HepG2 (cell line): ENCODE results near the gene POMT2. TPM values are rescaled to one million over a fixed set of nuclear protein-coding genes. Genes with fewer than 3 reads are reported as not detected.

ENCODE experiments used
- FOXK1 ChIP-seq: sonication (generic); formaldehyde crosslinking; IDR thresholded peaks from 2 replicates; pipeline ENCODE4 v1.4.0; 2020; ENCODE audit warnings: low read depth, missing genetic modification reagents, borderline replicate concordance
- JUN ChIP-seq: sonication (generic); formaldehyde crosslinking; IDR thresholded peaks from 2 replicates; pipeline ENCODE4 v1.4.0; 2020; ENCODE audit warnings: mild to moderate bottlenecking, missing genetic modification reagents
- LCORL ChIP-seq, 2 experiments: fragments of 450-650 bp in 1 of 2; sonication (generic) in 1 of 2; formaldehyde crosslinking in 1 of 2; IDR thresholded peaks; 2 replicates each; pipeline versions ENCODE4 v1.5.0 to v1.6.1; 2017 to 2020; ENCODE audit warnings: antibody characterized with exemption in 1 of 2, missing genetic modification reagents in 1 of 2
- MEIS1 ChIP-seq: sonication (generic); formaldehyde crosslinking; IDR thresholded peaks from 2 replicates; pipeline ENCODE4 v1.9.0; 2021; ENCODE audit warnings: mild to moderate bottlenecking, missing genetic modification reagents, moderate library complexity, borderline replicate concordance
- RXRB ChIP-seq: IDR thresholded peaks from 2 replicates; pipeline ENCODE4 v1.6.1; 2016; ENCODE audit warnings: borderline replicate concordance, missing genetic modification reagents, missing compliant biosample characterization
- SAP130 ChIP-seq: IDR thresholded peaks from 2 replicates; pipeline ENCODE4 v1.6.1; 2016; ENCODE audit warnings: low read depth
- SOX5 ChIP-seq: IDR thresholded peaks from 2 replicates; pipeline ENCODE4 v1.6.1; 2016; ENCODE audit warnings: borderline replicate concordance
- SP140L ChIP-seq: sonication (generic); formaldehyde crosslinking; IDR thresholded peaks from 2 replicates; pipeline ENCODE4 v1.4.0; 2020; ENCODE audit warnings: missing genetic modification reagents, borderline replicate concordance
- TBL1XR1 ChIP-seq: fragments of 150-350 bp; IDR thresholded peaks from 2 replicates; pipeline ENCODE4 v1.6.1; 2014; ENCODE audit warnings: borderline replicate concordance, low read length; ENCODE audit not compliant: partially characterized antibody
- ZNF615 ChIP-seq: sonication (generic); formaldehyde crosslinking; IDR thresholded peaks from 2 replicates; pipeline ENCODE4 v1.5.0; 2020; ENCODE audit warnings: mild to moderate bottlenecking, missing genetic modification reagents, borderline replicate concordance
- ZNF878 ChIP-seq: sonication (generic); formaldehyde crosslinking; IDR thresholded peaks from 2 replicates; pipeline ENCODE4 v1.8.1; 2023; ENCODE audit warnings: mild to moderate bottlenecking, missing genetic modification reagents, moderate library complexity
- polyA plus RNA-seq, 8 experiments: library from polyadenylated mRNA; depleted of rRNA in 3 of 8; stranded (reverse) in 7 of 8; unstranded in 1 of 8; fragments of >200 nt; fragmentation: Illumina TruSeq in 4 of 8; extraction: Trizol in 4 of 8; gene quantifications; 2 replicates each; pipeline versions ENCODE4 v1.2.1 to v1.2.3, GENCODE V29; 2011 to 2016; ENCODE audit warnings: low read depth in 4 of 8, missing spikeins in 1 of 8, mixed read lengths in 1 of 8; ENCODE audit not compliant: insufficient read depth in 1 of 8
- total RNA-seq, 5 experiments: library from RNA; depleted of rRNA; stranded (reverse); fragments of >200 nt; fragmentation: Illumina TruSeq; extraction: Trizol; gene quantifications; 2 replicates each; pipeline ENCODE4 v1.2.3, GENCODE V29; 2016; ENCODE audit warnings: low read depth in 1 of 5
- TF ChIP-seq, protein P1 (sequence below): sonication (generic); formaldehyde crosslinking; conservative IDR thresholded peaks from 2 replicates; pipeline ENCODE4 v1.4.0; 2020; ENCODE audit warnings: missing genetic modification reagents
- TF ChIP-seq, protein P2 (sequence below), 2 experiments: sonication (generic) in 1 of 2; formaldehyde crosslinking in 1 of 2; IDR thresholded peaks; 2 replicates each; pipeline versions ENCODE4 v1.5.1 to v1.6.1; 2011 to 2020; ENCODE audit warnings: borderline replicate concordance in 1 of 2, low read depth in 1 of 2, low read length in 1 of 2, mild to moderate bottlenecking in 1 of 2, missing genetic modification reagents in 1 of 2, moderate library complexity in 1 of 2
- TF ChIP-seq, protein P3 (sequence below): sonication (generic); formaldehyde crosslinking; IDR thresholded peaks from 2 replicates; pipeline ENCODE4 v1.5.1; 2020; ENCODE audit warnings: missing genetic modification reagents, mild to moderate bottlenecking, borderline replicate concordance
- TF ChIP-seq, protein P4 (sequence below): sonication (generic); formaldehyde crosslinking; IDR thresholded peaks from 2 replicates; pipeline ENCODE4 v1.4.0; 2020; ENCODE audit warnings: missing genetic modification reagents, borderline replicate concordance
- TF ChIP-seq, protein P5 (sequence below): IDR thresholded peaks from 2 replicates; pipeline ENCODE4 v1.6.1; 2012; ENCODE audit warnings: low read depth, low read length, improper control_type of control experiment

The POMT2 gene
- total and polyA plus RNA-seq, 2 of the 13 experiments (the other 11 are each of a cell fraction or from before 2014, with no cell fraction given) = 15.3 to 15.9 TPM

DNA sequence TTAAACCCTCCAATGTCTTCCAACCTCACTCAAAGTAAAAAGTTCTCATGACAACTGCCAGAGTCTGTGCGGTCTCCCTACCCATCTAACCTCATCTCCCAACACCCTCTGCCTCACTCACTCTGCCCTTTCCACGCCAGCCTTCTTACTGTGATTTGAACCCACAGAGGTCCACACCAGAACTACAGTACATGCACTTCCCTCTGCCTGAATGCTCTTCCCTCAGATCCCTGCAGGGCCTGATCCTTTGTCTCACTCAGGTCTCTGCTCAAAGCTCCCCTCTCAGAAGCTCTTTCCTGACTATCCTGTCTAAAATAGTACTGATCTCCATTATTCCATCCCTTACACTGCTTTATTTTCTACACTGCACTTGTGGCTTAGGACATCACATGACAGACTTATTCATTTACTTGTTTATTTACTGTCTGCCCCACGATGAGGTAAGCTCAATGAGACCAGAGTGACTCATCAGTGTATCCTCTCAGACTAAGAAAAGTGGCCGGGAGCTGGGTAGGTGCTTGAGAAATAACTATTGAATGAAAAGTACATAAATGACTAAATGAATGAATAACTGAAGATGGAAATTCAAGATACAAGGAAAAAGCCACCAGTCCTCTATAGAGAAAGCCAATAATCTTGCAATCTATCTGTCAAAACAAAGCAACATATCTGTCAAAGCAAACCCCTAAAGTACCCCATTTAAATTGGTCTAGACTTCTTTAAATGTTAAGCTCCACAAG is 17.1 kb downstream of the POMT2 start (continued):
- TF ChIP-seq, protein P1, sequence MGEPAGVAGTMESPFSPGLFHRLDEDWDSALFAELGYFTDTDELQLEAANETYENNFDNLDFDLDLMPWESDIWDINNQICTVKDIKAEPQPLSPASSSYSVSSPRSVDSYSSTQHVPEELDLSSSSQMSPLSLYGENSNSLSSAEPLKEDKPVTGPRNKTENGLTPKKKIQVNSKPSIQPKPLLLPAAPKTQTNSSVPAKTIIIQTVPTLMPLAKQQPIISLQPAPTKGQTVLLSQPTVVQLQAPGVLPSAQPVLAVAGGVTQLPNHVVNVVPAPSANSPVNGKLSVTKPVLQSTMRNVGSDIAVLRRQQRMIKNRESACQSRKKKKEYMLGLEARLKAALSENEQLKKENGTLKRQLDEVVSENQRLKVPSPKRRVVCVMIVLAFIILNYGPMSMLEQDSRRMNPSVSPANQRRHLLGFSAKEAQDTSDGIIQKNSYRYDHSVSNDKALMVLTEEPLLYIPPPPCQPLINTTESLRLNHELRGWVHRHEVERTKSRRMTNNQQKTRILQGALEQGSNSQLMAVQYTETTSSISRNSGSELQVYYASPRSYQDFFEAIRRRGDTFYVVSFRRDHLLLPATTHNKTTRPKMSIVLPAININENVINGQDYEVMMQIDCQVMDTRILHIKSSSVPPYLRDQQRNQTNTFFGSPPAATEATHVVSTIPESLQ (CRISPR knock-in tag) = no peak
- TF ChIP-seq SAP130 (CRISPR knock-in tag) = peak; percentile 72
- TF ChIP-seq, protein P2, sequence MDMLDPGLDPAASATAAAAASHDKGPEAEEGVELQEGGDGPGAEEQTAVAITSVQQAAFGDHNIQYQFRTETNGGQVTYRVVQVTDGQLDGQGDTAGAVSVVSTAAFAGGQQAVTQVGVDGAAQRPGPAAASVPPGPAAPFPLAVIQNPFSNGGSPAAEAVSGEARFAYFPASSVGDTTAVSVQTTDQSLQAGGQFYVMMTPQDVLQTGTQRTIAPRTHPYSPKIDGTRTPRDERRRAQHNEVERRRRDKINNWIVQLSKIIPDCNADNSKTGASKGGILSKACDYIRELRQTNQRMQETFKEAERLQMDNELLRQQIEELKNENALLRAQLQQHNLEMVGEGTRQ (IDR thresholded peaks at IDR 0.05; ENCODE audit: low read depth, low read length) = peak; percentile 29; the same call in 1 of the 2 replicates
- TF ChIP-seq, protein P2 (CRISPR knock-in tag; IDR thresholded peaks at IDR 0.05; ENCODE audit: borderline replicate concordance) = peak; percentile 49; the same call in 1 of the 2 replicates
- TF ChIP-seq TBL1XR1 = no peak
- TF ChIP-seq ZNF878 (CRISPR knock-in tag) = no peak
- TF ChIP-seq, protein P3, sequence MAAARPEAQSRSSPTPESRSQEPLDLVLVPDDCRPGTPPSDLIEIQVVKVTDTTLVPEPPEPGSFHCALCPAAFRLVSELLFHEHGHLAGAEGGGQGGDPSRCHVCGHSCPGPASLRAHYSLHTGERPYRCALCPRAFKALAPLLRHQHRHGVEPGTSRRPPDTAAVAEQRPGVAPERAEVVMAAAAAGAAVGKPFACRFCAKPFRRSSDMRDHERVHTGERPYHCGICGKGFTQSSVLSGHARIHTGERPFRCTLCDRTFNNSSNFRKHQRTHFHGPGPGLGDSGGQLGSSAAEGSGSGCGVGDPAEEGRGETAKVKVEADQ (CRISPR knock-in tag) = no peak
- TF ChIP-seq RXRB (CRISPR knock-in tag) = 0 out of 2 replicates have a peak, but pooled peaks have one; percentile 42
- TF ChIP-seq, protein P4, sequence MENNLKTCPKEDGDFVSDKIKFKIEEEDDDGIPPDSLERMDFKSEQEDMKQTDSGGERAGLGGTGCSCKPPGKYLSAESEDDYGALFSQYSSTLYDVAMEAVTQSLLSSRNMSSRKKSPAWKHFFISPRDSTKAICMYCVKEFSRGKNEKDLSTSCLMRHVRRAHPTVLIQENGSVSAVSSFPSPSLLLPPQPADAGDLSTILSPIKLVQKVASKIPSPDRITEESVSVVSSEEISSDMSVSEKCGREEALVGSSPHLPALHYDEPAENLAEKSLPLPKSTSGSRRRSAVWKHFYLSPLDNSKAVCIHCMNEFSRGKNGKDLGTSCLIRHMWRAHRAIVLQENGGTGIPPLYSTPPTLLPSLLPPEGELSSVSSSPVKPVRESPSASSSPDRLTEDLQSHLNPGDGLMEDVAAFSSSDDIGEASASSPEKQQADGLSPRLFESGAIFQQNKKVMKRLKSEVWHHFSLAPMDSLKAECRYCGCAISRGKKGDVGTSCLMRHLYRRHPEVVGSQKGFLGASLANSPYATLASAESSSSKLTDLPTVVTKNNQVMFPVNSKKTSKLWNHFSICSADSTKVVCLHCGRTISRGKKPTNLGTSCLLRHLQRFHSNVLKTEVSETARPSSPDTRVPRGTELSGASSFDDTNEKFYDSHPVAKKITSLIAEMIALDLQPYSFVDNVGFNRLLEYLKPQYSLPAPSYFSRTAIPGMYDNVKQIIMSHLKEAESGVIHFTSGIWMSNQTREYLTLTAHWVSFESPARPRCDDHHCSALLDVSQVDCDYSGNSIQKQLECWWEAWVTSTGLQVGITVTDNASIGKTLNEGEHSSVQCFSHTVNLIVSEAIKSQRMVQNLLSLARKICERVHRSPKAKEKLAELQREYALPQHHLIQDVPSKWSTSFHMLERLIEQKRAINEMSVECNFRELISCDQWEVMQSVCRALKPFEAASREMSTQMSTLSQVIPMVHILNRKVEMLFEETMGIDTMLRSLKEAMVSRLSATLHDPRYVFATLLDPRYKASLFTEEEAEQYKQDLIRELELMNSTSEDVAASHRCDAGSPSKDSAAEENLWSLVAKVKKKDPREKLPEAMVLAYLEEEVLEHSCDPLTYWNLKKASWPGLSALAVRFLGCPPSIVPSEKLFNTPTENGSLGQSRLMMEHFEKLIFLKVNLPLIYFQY (CRISPR knock-in tag) = no peak
- no peak for TF ChIP-seq ZNF615 (CRISPR knock-in tag)
- TF ChIP-seq, protein P5, sequence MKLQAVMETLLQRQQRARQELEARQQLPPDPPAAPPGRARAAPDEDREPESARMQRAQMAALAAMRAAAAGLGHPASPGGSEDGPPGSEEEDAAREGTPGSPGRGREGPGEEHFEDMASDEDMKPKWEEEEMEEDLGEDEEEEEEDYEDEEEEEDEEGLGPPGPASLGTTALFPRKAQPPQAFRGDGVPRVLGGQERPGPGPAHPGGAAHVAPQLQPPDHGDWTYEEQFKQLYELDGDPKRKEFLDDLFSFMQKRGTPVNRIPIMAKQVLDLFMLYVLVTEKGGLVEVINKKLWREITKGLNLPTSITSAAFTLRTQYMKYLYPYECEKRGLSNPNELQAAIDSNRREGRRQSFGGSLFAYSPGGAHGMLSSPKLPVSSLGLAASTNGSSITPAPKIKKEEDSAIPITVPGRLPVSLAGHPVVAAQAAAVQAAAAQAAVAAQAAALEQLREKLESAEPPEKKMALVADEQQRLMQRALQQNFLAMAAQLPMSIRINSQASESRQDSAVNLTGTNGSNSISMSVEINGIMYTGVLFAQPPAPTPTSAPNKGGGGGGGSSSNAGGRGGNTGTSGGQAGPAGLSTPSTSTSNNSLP = peak; percentile 11; the same call in 1 of the 2 replicates
- no peak for TF ChIP-seq SP140L (CRISPR knock-in tag)
- TF ChIP-seq MEIS1 = 0 out of 2 replicates have a peak, but pooled peaks have one; percentile 12
- TF ChIP-seq SOX5 (CRISPR knock-in tag) = peak; percentile 45; the same call in 1 of the 2 replicates
- TF ChIP-seq JUN (CRISPR knock-in tag) = peak; percentile 86; the same call in 1 of the 2 replicates
- TF ChIP-seq FOXK1 (CRISPR knock-in tag) = peak; percentile 70; the same call in 1 of the 2 replicates
- TF ChIP-seq LCORL (IDR thresholded peaks at IDR 0.05) = no peak
- 0 out of 2 replicates have a peak, but pooled peaks have one; percentile 11 for TF ChIP-seq LCORL (CRISPR knock-in tag; IDR thresholded peaks at IDR 0.05)
